Endometrium (tissue), 2 donors: ENCODE measurements around the gene PDIA5.
"Not testable (repeated sequence)": the region's sequence is repeated elsewhere in the genome, so short reads cannot be mapped to it uniquely, and the experiment has no call there.

Source experiments
- FAIRE-seq: peaks from 2 replicates; lab custom pipeline; 2012; peaks lifted over from hg19 to GRCh38; lab: Jason Lieb, UNC
- donor health status: control.
- donor health status: control.

The PDIA5 gene

GRCh38 chr3:123093696-123094095 is 26.9 kb downstream of the PDIA5 start:
- FAIRE-seq = no peak

- no peak for FAIRE-seq
These were observed 27.9 kb downstream of the PDIA5 start for GRCh38 chr3:123094516-123095313.

DNA sequence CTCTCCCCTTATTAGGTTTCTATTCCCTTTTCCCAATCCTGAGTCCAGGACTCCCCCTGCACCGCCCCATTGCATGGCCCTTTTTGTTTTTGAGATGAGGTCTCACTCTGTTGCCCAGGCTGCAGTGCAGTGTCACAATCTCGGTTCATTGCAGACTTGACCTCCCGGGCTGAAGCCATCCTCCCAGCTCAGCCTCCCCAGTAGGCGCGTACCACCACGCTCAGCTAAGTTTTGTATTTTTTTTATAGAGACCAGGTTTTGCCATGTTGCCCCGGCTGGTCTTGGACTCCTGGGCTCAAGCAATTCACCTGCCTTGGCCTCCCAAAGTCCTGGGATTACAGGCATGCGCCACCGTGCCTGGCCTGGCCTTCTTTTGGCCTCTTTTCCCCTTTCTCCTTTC is 29.3 kb downstream of the PDIA5 start:
- FAIRE-seq = no peak

DNA sequence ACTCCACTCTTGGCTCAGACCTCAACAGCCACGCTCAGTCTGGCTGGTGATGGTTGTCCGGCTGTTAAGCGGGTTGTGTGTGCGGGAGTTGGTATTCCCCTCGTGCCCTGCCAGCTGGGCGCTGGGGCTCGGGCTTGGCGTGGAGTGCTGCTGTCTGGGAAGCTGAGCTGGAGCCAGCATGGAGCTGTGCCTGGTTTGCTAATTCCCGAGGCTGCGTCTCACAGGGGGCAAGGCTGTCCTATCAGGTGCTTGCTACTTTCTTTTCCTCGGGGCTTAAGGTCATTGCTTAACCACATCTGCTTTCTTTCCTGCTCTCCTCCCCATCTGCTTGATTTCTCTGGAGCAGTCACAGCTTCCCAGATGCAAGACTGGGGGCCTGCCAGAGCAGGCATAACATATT is 29.9 kb downstream of the PDIA5 start:
- FAIRE-seq = no peak

DNA sequence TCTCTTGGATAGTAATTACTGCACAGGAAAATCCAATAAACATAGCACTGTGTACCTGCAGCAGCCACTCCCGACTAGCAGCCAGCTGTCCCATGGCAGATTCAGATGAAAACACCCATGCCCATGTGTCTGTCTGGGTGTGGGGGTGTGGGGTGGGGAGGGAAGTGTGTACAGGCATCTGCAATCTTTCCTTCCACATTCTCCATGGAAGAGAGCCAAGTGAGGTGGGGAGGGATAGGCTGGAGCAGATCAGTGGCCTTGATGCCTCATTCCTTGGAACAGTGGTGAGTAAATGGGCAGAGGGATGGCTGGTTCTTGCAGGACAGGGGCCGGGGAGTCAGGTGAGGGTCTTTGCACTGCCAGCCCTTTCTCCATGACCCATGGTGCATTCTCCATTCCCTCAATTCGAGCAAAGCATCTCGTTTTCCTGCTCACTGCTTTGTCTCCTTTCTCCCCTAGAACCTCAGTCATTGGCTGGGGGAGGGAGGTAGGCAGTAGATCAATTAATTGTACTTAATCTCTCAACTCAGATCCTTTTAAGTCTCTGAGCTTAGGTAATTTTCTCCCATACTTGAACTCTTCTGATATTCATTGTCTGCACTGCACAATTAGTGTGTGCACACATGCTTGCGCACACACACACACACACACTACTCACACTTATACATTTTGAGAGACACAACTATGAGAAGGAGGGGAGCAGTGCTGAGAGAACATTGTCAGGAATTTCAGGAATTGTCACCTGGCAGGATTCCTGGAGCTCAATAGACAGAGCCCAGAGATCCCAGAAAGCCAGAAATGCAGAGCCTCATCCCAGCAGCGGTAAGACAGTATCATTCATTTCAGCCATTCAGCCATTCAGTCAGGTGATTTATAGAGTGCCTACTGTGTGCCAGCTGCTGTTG is 31.9 kb downstream of the PDIA5 start:
- no peak for FAIRE-seq

- no peak for FAIRE-seq
These were observed 32.7 kb downstream of the PDIA5 start for GRCh38 chr3:123099331-123100192.

DNA sequence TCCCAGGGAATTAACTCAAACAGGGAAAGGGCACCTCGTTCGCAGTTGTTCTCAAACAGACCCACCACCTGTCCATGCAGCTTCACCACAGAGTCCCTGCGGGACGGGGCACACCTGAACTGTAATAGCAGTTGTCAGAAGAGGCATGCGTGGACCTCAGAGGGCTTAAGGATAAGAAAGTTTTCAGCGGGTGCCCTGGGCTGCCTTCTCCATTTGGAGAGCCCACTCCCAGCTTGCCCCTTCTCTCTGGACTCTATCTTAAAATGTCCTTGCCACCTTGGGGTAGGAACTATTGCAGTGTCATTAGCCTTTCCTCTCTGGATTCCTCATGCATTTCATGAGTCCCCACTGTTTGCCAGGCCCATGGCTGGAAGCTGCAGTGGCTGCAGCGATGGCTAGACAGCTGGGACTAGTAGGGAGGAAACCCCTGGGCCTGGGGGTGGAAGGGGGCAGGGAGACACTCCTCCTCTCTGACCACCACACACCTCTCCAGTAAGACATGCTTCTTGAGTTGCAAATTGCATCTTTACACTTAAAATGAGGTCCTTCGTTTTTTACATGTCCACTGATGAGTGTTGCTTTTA is 33.5 kb downstream of the PDIA5 start:
- no peak for FAIRE-seq

DNA sequence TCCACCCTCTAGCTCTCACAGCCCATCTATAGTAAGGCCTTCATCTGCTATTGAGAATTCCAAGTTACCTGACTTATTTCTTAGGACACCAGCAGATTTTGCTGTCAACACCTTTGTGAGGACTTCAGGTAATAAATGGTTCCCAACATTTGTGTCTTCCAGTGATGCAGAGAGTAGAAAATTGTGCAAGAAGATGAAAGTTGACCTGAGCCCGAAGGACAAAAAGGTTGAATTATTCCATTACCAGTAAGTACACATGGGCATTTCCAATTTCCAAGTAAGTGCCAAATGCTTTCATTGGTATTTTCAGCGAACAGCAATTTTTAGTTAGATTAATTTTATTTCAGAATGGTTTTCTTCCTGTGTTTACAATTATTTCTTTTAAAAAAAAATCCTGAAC is 35.4 kb downstream of the PDIA5 start:
- no peak for FAIRE-seq

DNA sequence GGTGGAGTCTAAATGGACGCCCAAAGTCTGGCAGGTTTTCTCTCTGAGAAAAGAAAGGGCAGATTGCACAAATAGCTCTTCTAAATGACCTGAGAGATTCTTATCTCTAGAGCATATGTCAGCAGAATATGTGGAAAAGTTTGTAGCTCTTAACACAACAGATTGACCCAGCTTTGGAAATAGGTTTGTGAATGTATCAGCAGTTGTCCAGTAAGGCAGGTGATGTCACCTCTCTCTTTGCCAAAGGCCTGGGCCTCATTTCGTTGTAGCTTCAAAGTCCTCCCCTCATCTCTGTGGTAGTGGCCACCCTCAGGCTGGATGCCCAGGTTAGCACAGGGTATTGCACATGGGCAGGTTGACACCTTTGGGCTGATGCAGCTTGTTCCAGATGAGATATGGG is 36.0 kb downstream of the PDIA5 start:
- FAIRE-seq = no peak

- FAIRE-seq = no peak
These were observed 37.7 kb downstream of the PDIA5 start for GRCh38 chr3:123104550-123104949.

DNA sequence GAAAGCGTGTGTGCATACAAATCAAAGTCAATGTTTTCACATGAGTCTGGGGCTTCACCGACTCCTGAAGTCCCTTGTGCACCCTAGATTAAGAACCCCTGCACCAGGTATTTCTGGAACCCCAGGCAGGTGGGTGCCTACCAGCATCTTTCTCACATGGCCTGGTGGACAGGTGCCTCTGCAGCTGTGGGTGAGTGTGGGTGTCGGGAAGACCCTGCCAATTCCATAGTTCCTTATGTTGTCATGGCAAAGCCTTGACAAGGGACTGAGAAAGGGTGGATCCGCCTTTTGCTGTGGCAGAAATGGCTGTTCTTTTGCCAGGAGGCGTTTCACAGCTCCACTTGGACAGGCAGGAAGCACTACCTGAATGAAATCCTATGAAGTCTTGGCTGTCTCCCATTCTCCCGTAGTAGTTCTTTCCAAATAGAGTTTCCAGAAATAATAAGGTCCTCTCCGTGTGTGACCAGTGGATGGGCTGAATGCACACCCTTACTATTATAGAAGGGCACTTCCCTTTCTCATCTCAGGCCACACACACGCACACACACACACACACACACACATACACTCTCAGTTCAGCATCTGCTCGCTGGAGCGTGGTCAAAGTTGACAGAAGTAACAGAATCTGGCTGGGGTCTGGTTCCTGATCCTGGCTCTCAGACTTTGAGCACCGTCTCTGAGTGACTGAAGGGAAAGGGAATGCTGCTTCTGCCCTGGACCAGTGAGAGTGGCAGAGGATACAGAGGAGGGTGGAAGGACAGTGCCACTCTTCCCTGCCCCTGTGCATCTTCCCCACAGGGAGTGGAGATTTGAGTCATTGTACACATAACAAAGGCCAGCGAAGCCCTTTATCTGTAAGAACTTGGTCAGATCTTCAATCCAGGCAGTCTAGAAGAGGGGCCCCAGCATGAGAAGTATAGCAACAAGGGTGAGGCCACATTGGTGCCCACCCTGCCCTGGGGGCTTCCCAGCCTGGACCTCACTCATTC is 38.7 kb downstream of the PDIA5 start:
- no peak for FAIRE-seq

- FAIRE-seq = no peak
These were observed 43.6 kb downstream of the PDIA5 start for GRCh38 chr3:123110282-123110975.

DNA sequence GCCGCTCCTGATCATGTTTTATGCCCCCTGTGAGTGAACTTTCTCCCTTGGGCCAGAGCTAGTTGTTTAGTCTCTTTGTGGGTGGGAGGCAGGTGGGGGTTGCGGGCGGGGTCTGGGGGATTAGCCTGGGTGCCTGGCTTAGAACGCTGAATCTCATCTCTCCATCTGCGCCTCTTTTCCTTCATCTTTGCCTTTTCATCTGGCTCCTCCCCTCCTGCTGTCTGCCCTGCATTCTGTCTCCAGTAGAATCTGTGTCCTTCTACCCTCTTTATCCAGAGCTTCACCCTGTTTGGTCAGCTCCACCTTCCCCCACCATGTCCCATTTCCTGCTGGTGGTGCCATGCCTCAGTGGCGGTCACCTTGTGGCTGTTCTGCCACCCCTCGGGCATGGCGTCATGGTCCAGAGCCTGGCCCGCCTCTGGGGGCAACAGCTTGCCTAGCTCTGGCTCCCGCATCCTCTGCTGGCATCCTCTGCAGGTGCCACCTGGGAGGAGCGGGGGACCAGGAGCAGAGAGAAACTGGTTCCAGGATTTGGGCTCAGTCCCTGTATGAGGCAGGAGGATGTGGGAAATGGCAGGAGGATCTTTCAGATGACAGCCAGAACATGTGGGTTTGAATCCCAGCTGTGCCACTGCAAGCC is 44.3 kb downstream of the PDIA5 start:
- FAIRE-seq = no peak

DNA sequence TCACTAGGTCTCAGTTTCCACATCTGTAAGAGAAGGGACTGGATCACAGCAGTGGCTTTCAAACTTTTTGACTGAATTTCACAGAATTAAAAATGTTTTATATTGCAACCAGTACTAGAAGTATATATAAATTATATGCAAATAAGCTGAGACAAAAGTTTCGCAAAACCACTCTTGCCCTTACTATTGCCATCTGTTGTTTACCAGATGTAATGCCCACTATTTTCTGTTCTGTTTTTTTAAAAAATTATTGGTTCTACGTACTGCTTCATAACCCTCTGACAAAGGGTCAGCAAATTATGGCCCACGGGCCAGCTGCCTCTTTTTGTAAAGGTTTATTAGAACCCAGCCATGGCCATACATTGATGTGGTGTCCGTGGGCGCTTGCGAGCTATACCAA is 44.8 kb downstream of the PDIA5 start:
- no peak for FAIRE-seq

DNA sequence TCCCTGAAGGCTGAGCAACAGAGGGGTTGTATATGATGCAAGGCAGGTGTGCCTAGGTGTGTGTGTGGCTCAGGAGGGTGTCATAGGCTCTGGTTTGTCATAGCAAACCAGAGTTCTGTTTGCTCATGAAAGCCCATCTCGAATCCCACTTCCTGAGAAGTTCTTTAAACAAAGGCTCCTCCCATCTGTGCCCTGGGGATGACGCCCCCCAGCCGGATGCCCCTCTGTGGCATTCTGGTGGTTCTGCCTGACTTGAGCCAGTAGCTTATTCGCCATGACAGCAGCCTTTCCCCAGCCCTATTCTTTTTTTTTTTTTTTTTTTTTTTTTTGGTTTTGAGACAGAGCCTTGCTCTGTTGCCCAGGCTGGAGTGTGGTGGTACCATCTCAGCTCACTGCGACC is 45.4 kb downstream of the PDIA5 start:
- no peak for FAIRE-seq

DNA sequence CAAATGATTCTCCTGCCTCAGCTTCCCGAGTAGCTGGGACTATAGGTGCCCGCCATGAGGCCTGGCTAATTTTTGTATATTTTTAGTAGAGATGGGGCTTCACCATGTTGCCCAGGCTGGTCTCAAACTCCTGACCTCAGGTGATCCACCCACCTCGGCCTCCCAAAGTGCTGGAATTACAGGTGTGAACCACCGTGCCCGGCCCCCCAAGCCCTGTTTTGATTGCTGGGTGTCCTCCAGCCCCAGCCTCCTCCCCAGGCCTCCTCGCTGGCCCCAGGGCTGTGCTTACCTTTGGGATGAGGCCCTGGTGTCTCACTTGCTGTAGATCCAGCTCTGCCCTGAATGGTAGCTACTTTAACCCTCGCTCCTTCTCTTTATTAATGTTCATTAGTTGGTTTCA is 45.8 kb downstream of the PDIA5 start:
- not testable (repeated sequence) for FAIRE-seq

DNA sequence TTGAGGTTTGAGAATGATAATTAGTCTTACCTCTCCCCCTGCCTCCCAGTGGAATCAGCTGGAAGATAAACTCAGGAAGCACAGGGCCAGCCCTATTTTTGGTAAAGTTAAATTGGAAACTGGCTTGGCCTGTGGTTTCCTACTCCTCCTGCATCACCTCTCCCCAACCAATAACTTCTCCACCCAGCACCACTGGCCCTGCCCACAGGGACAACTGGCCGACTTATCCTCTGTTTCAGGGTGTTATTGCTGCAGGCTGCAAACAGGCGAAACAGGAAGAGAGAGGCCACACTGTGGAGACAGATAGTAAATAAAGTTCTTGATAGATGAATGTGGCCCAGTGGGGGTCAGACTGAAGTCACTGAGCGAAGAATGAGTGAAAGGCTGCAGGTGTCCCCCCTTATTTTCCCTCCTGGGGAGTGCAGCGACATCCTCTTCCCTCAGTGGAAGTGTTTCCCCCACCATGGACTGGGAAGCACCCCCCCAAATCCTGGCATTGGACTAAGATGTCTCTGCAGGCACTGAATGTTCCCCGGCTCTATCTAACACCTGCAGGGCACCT is 47.1 kb downstream of the PDIA5 start:
- FAIRE-seq = no peak

DNA sequence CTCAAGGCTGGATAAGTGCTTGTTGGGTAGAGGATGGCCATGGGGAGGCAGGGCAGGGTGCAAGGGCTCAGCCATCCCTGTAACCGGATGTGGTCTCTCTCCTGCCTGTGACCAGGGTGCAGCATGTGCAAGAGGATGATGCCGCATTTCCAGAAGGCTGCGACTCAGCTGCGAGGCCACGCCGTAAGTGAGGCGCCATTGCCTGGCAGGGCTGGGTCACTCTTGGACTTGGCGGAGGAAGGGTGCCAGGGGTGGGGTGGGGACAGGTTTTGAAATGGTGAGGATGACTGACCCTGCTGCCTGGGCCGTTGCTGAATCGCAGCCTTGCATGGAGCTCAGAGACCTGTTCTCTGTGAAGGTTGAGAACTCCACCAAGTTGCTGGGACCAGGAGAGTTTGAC is 49.3 kb downstream of the PDIA5 start:
- no peak for FAIRE-seq

- FAIRE-seq = no peak
These were observed 52.6 kb downstream of the PDIA5 start for GRCh38 chr3:123119388-123119787.
